ENCODE data around the gene LLGL1. TPM values are rescaled to one million over a fixed set of nuclear protein-coding genes. Genes with fewer than 3 reads are reported as not detected.

LLGL1 gene
- total and polyA plus RNA-seq, 10 of the 15 experiments (the other 5 are each of a cell fraction or from before 2014, with no cell fraction given) = 0.02 to 9.2 (median 2.5) TPM

DNA sequence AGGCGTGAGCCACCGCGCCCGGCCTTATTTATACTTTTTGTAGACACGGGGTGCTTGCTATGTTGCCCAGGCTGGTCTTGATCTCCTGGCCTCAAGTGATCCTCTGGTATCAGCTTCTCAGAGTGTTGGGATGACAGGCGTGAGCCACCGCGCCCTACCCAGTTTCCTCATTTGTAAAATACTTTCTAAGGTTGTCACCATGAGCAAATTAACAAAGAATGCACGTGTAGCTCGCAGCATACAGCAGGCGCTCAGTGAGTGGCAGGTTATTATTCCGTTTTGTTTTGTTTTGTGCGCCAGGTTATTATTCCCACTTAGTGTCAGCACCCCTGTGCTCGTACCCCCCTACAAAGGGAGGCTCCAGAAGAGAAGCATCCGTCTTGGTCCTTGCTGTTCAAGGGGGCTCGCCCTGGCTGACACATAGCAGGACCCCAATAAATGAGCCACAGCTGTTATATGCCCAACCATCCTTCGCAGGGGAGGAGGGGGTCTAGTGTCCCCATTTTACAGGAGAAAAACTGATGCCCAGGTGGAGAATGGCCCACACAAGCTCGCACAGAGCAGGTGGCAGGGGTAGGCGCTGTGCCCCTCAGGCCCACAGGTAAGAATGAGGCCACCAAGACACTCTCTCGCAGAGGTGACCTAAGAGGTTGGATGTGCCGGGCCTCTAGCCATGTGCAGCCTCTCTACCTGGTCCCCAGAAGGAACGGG, 34.3 kb downstream of the LLGL1 start (continued):
- TF ChIP-seq YY1 (IDR thresholded peaks at IDR 0.05; ENCODE audit: low read depth, low read length) = no peak

DNA sequence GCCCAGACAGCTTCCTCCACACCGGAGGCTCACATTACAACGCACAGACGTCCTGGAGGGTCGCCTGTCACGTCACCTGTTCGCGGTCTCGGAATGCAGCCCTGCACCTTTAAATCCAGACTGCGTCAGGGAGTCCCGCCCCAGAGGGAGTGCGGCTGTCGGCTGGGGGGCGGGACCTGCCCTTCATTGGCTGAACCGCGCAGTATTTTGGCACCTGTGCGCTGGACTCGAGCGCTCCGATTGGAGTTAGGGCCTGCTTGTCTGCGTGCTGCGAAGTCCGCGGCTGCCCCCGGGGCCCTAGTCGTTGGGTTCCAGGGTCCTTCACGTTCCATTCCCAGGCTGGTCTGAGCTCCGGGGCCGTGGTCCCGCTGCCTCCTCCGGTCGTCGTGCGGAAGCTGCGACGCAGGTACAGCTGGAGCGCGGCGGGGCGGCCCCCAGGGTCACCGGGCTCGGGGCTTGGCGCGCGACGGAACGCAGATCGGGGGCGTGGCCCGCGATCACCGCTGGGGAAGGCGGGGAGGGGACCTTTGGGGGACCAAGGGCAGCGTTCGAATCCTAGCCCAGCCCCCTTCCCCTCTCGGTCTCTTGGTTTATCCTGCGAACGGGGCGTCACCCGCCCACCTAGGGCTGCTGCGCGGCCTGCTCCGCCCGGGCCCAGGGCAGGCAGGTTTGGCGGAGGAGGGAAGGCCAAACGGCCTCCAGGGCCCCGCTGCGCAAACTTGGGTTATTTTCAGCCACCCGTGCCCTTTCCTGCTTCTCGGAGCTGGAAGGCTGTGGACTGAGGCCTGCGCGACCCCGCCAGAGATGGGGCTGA, 35.1 kb downstream of the LLGL1 start, which contains the start of gene MIEF2:
MIEF2 (plus strand) TSS at position 331 of the 814 bp plus-strand sequence. CDS start 2,059 bp downstream, outside the sequence.
- CTCF ChIA-PET = interaction anchor here (1.4 kb wide), 1 partner anchor 82 kb away, joined by 3 read pairs; no protein-coding TSS in a partner anchor
- H3K27ac ChIP-seq (ENCODE audit: control insufficient read depth, insufficient read depth) = peak within 1 kb of the TSS; percentile 82
- no peaks in the 10 kb centered on the region for H3K27me3 ChIP-seq (replicated peaks in 1 of 2; ENCODE audit: control insufficient read depth in 2 of 2, insufficient read depth in 2 of 2, low read length in 1 of 2)
- in situ Hi-C loops (cut with MboI) (no loop called here), intact Hi-C loops (cut with micrococcal nuclease; ENCODE audit: unreplicated experiment) (loop anchor here (2.0 kb wide), 2 partner anchors 34 to 54 kb away; partner anchors contain the start of genes SMCR8 and TOP3A)
- H3K9ac ChIP-seq (ENCODE audit: control insufficient read depth, insufficient read depth, low read length) = peak within 1 kb of the TSS; percentile 79
- H2AFZ ChIP-seq (ENCODE audit: control insufficient read depth, low read depth, low read length) = peak within 1 kb of the TSS; percentile 96
- H3K4me1 ChIP-seq (ENCODE audit: control insufficient read depth, insufficient read depth, low read length) = peaks cover 21% of the 10 kb centered on the region
- SMC1A ChIA-PET (ENCODE audit: uncharacterized antibody, unreplicated experiment) = interaction anchor here (0.9 kb wide), 1 partner anchor 78 kb away, joined by 3 read pairs; no protein-coding TSS in a partner anchor
- H4K20me1 ChIP-seq (ENCODE audit: control insufficient read depth, insufficient read depth) = no peaks in the 10 kb centered on the region
- H3K4me2 ChIP-seq (ENCODE audit: control insufficient read depth, insufficient read depth) = peak within 1 kb of the TSS; percentile 95
- RAD21 ChIA-PET (ENCODE audit: unreplicated experiment) = interaction anchor here (1.5 kb wide), 1 partner anchor 54 kb away, joined by 3 read pairs; the partner anchor contains the start of gene TOP3A
- FAIRE-seq (peak; percentile 96), ATAC-seq (peak; percentile 90), DNase-seq (ENCODE audit: low read depth, low spot score) (peak; percentile 80)
- peaks cover 14% of the 10 kb centered on the region for H3K79me2 ChIP-seq (ENCODE audit: control insufficient read depth, insufficient read depth, low read length)
- under 1% methylated on average over 63 of the region's 72 CpGs for WGBS (ENCODE audit: insufficient coverage, insufficient replicate concordance, low lambda C conversion rate, missing lambda C conversion rate)
- H3K9me3 ChIP-seq (replicated peaks; ENCODE audit: control insufficient read depth, insufficient read depth, low read length) = no peaks in the 10 kb centered on the region
- TSS peak; percentile 70 for BruUV-seq (replicated peaks)
- peak within 1 kb of the TSS; percentile 91 for H3K4me3 ChIP-seq
- POLR2A ChIA-PET = interaction anchor here (0.5 to 1.7 kb wide), 2 partner anchors 54 to 100 kb away, joined by 3 to 5 read pairs; partner anchors contain the start of genes SMCR8 and TOP3A
- H3K36me3 ChIP-seq (ENCODE audit: control insufficient read depth in 2 of 2, insufficient read depth in 2 of 2, low read length in 1 of 2) = peaks cover 4 to 6% of the 10 kb centered on the region in 2 experiments; a peak in 3 of 4 replicates
- TF ChIP-seq ZBED1 (IDR thresholded peaks at IDR 0.05; ENCODE audit: borderline replicate concordance) (no peak), DPF2 (IDR thresholded peaks at IDR 0.05) (peak; percentile 97), SIN3A (IDR thresholded peaks at IDR 0.05; ENCODE audit: low read depth, low read length) (peak; percentile 56; the same call in 1 of the 2 replicates), PML (IDR thresholded peaks at IDR 0.05; ENCODE audit: low read length) (no peak), KLF5 (IDR thresholded peaks at IDR 0.05; ENCODE audit: partially characterized antibody) (peak; percentile 54), BMI1 (IDR thresholded peaks at IDR 0.05; ENCODE audit: borderline replicate concordance) (no peak), CEBPB (IDR thresholded peaks at IDR 0.05; ENCODE audit: borderline replicate concordance in 1 of 2, low read depth in 2 of 2, low read length in 2 of 2) (no peak), RAD21 (IDR thresholded peaks at IDR 0.05; ENCODE audit: insufficient read depth, low read depth, low read length) (no peak)
- TF ChIP-seq, protein P1, sequence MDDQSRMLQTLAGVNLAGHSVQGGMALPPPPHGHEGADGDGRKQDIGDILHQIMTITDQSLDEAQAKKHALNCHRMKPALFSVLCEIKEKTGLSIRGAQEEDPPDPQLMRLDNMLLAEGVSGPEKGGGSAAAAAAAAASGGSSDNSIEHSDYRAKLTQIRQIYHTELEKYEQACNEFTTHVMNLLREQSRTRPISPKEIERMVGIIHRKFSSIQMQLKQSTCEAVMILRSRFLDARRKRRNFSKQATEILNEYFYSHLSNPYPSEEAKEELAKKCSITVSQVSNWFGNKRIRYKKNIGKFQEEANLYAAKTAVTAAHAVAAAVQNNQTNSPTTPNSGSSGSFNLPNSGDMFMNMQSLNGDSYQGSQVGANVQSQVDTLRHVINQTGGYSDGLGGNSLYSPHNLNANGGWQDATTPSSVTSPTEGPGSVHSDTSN (IDR thresholded peaks at IDR 0.05; ENCODE audit: insufficient replicate concordance, low read depth, low read length) = peak; percentile 97
- TF ChIP-seq, protein P2, sequence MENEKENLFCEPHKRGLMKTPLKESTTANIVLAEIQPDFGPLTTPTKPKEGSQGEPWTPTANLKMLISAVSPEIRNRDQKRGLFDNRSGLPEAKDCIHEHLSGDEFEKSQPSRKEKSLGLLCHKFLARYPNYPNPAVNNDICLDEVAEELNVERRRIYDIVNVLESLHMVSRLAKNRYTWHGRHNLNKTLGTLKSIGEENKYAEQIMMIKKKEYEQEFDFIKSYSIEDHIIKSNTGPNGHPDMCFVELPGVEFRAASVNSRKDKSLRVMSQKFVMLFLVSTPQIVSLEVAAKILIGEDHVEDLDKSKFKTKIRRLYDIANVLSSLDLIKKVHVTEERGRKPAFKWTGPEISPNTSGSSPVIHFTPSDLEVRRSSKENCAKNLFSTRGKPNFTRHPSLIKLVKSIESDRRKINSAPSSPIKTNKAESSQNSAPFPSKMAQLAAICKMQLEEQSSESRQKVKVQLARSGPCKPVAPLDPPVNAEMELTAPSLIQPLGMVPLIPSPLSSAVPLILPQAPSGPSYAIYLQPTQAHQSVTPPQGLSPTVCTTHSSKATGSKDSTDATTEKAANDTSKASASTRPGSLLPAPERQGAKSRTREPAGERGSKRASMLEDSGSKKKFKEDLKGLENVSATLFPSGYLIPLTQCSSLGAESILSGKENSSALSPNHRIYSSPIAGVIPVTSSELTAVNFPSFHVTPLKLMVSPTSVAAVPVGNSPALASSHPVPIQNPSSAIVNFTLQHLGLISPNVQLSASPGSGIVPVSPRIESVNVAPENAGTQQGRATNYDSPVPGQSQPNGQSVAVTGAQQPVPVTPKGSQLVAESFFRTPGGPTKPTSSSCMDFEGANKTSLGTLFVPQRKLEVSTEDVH (IDR thresholded peaks at IDR 0.05; ENCODE audit: low read depth, partially characterized antibody) = no peak
- TF ChIP-seq, protein P3, sequence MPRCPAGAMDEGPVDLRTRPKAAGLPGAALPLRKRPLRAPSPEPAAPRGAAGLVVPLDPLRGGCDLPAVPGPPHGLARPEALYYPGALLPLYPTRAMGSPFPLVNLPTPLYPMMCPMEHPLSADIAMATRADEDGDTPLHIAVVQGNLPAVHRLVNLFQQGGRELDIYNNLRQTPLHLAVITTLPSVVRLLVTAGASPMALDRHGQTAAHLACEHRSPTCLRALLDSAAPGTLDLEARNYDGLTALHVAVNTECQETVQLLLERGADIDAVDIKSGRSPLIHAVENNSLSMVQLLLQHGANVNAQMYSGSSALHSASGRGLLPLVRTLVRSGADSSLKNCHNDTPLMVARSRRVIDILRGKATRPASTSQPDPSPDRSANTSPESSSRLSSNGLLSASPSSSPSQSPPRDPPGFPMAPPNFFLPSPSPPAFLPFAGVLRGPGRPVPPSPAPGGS (IDR thresholded peaks at IDR 0.05; ENCODE audit: borderline replicate concordance, insufficient read depth, low read depth, low read length, poor library complexity, severe bottlenecking) = no peak

All from GM12878 (cell line).